ENCODE measurements around the gene PRKAR1A.
A peak's percentile ranks its signal among the peaks of the same experiment; 100 is the strongest.
"Not testable (repeated sequence)": the region's sequence is repeated elsewhere in the genome, so short reads cannot be mapped to it uniquely, and the experiment has no call there.

The PRKAR1A gene

GRCh38 chr17:68512247-68512959 is at the start of gene PRKAR1A:
TSS of gene PRKAR1A (plus strand) at chr17:68512430. CDS start at chr17:68515400, 2,970 bp downstream.
- DNase-seq (ENCODE audit: low read depth in 1 of 2, low spot score in 1 of 2), result peak; percentile 94 to 98
- TF ChIP-seq JUND (IDR thresholded peaks at IDR 0.05; ENCODE audit: low read depth), result no peak
- in situ Hi-C loops (cut with HindIII; ENCODE audit: low pct_unique_long_range_greater_than_20kb, low sequenced_read_pairs), result no loop called here

- in situ Hi-C loops (cut with HindIII; ENCODE audit: low pct_unique_long_range_greater_than_20kb, low sequenced_read_pairs), result no loop called here
- no peak for TF ChIP-seq JUND (IDR thresholded peaks at IDR 0.05; ENCODE audit: low read depth)
- DNase-seq (ENCODE audit: low read depth in 1 of 2, low spot score in 1 of 2), result peak in 1 of 2 experiments; percentile 67
Observed at GRCh38 chr17:68463211-68464019, 48.8 kb upstream of the PRKAR1A start.

GRCh38 chr17:68468334-68468733 is 43.9 kb upstream of the PRKAR1A start:
- in situ Hi-C loops (cut with HindIII; ENCODE audit: low pct_unique_long_range_greater_than_20kb, low sequenced_read_pairs), result no loop called here
- TF ChIP-seq JUND (IDR thresholded peaks at IDR 0.05; ENCODE audit: low read depth), result no peak
- DNase-seq (ENCODE audit: low read depth in 1 of 2, low spot score in 1 of 2), result no peak

- DNase-seq (ENCODE audit: low read depth in 1 of 2, low spot score in 1 of 2), result no peak
- in situ Hi-C loops (cut with HindIII; ENCODE audit: low pct_unique_long_range_greater_than_20kb, low sequenced_read_pairs), result no loop called here
- TF ChIP-seq JUND (IDR thresholded peaks at IDR 0.05; ENCODE audit: low read depth), result no peak
Observed at GRCh38 chr17:68468788-68469187, 43.4 kb upstream of the PRKAR1A start.

- no peak for TF ChIP-seq JUND (IDR thresholded peaks at IDR 0.05; ENCODE audit: low read depth)
- DNase-seq (ENCODE audit: low read depth in 1 of 2, low spot score in 1 of 2), result no peak
- in situ Hi-C loops (cut with HindIII; ENCODE audit: low pct_unique_long_range_greater_than_20kb, low sequenced_read_pairs), result no loop called here
Observed at GRCh38 chr17:68470961-68471360, 41.3 kb upstream of the PRKAR1A start.

GRCh38 chr17:68480885-68481284 is 31.3 kb upstream of the PRKAR1A start:
- DNase-seq (ENCODE audit: low read depth in 1 of 2, low spot score in 1 of 2), result no peak
- no peak for TF ChIP-seq JUND (IDR thresholded peaks at IDR 0.05; ENCODE audit: low read depth)
- in situ Hi-C loops (cut with HindIII; ENCODE audit: low pct_unique_long_range_greater_than_20kb, low sequenced_read_pairs), result no loop called here

GRCh38 chr17:68482576-68483041 is 29.6 kb upstream of the PRKAR1A start:
- in situ Hi-C loops (cut with HindIII; ENCODE audit: low pct_unique_long_range_greater_than_20kb, low sequenced_read_pairs), result no loop called here
- TF ChIP-seq JUND (IDR thresholded peaks at IDR 0.05; ENCODE audit: low read depth), result no peak

GRCh38 chr17:68484458-68484857 is 27.8 kb upstream of the PRKAR1A start:
- DNase-seq (ENCODE audit: low read depth in 1 of 2, low spot score in 1 of 2), result no peak
- in situ Hi-C loops (cut with HindIII; ENCODE audit: low pct_unique_long_range_greater_than_20kb, low sequenced_read_pairs), result no loop called here
- no peak for TF ChIP-seq JUND (IDR thresholded peaks at IDR 0.05; ENCODE audit: low read depth)

More at GRCh38 chr17:68482576-68483041, 29.6 kb upstream of the PRKAR1A start:
- no peak for DNase-seq (ENCODE audit: low read depth in 1 of 2, low spot score in 1 of 2)

- in situ Hi-C loops (cut with HindIII; ENCODE audit: low pct_unique_long_range_greater_than_20kb, low sequenced_read_pairs), result no loop called here
- no peak for TF ChIP-seq JUND (IDR thresholded peaks at IDR 0.05; ENCODE audit: low read depth)
- no peak for DNase-seq (ENCODE audit: low read depth in 1 of 2, low spot score in 1 of 2)
Observed at GRCh38 chr17:68489919-68490318, 22.3 kb upstream of the PRKAR1A start.

- in situ Hi-C loops (cut with HindIII; ENCODE audit: low pct_unique_long_range_greater_than_20kb, low sequenced_read_pairs), result no loop called here
- TF ChIP-seq JUND (IDR thresholded peaks at IDR 0.05; ENCODE audit: low read depth), result no peak
- DNase-seq (ENCODE audit: low read depth in 1 of 2, low spot score in 1 of 2), result peak; percentile 38 to 88
Observed at GRCh38 chr17:68491381-68492231, 20.6 kb upstream of the PRKAR1A start.

- in situ Hi-C loops (cut with HindIII; ENCODE audit: low pct_unique_long_range_greater_than_20kb, low sequenced_read_pairs), result not testable (repeated sequence)
- DNase-seq (ENCODE audit: low read depth in 1 of 2, low spot score in 1 of 2), result peak in 1 of 2 experiments; percentile 34
Observed at GRCh38 chr17:68492394-68493054, 19.7 kb upstream of the PRKAR1A start.

- DNase-seq (ENCODE audit: low read depth in 1 of 2, low spot score in 1 of 2), result no peak
- in situ Hi-C loops (cut with HindIII; ENCODE audit: low pct_unique_long_range_greater_than_20kb, low sequenced_read_pairs), result no loop called here
Observed at GRCh38 chr17:68495081-68495480, 17.1 kb upstream of the PRKAR1A start.

More at GRCh38 chr17:68495081-68495480, 17.1 kb upstream of the PRKAR1A start:
- TF ChIP-seq JUND (IDR thresholded peaks at IDR 0.05; ENCODE audit: low read depth), result no peak
